Mesodermal cell (in vitro differentiated cells): ENCODE measurements around the gene PITPNB.

ENCODE experiments used
- H3K27ac ChIP-seq: 2 replicates; pipeline ENCODE4 v1.7.0; 2013; ENCODE audit warnings: mild to moderate bottlenecking, low read depth, low read length, moderate library complexity; ENCODE audit not compliant: severe bottlenecking
- H3K36me3 ChIP-seq: 2 replicates; pipeline ENCODE4 v1.7.1; 2013; ENCODE audit warnings: mild to moderate bottlenecking, low read length, moderate library complexity; ENCODE audit not compliant: control insufficient read depth, insufficient read depth
- H3K4me1 ChIP-seq: one replicate; pipeline ENCODE4 v1.7.1; 2013; ENCODE audit warnings: mild to moderate bottlenecking, low read length; ENCODE audit not compliant: insufficient read depth, control insufficient read depth, poor library complexity, severe bottlenecking
- H3K4me3 ChIP-seq: 2 replicates; pipeline ENCODE4 v1.7.0; 2013; ENCODE audit warnings: low read length, control low read depth, mild to moderate bottlenecking; ENCODE audit not compliant: insufficient read depth, poor library complexity, severe bottlenecking; ENCODE audit errors: extremely low read depth
- H3K9me3 ChIP-seq: 2 replicates; pipeline ENCODE4 v1.7.1; 2013; ENCODE audit warnings: mild to moderate bottlenecking, low read length, moderate library complexity; ENCODE audit not compliant: control insufficient read depth
- WGBS, 2 experiments: methylation state at CpG; one replicate each; pipeline ENCODE4 v1.1.5; 2013; ENCODE audit warnings: missing lambda C conversion rate in 2 of 2; ENCODE audit not compliant: insufficient coverage in 2 of 2; 5-methylcytosine and 5-hydroxymethylcytosine counted together

Gene PITPNB

DNA sequence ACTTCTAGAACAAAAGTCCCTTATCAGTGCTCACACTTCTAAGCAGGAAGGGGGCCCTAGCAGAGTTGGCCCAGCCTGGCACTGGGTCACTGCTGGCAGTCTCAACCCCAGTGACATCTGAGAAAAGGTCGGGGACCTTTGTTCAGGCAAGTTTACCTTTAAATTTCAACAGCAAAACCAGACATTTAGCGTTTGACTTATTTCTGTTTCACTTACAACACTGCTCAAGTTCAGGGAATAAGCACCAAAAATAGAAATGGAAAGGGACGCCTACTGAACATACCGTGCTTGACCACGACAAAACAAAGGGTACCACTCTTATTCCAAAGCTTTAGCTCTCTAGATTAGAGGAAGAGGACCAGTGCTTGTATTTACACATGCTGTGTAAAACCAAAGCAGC is 26.2 kb downstream of the PITPNB start:
- H3K27ac ChIP-seq = peak overlapping the region; percentile 36
- H3K9me3 ChIP-seq = no peaks in the 10 kb centered on the region
- no peak overlapping the region for H3K4me3 ChIP-seq
- H3K36me3 ChIP-seq = peaks cover 99% of the 10 kb centered on the region
- 80 to 100% methylated on average over 2 of the region's 5 CpGs for WGBS, 2 experiments
- H3K4me1 ChIP-seq = peaks cover 3% of the 10 kb centered on the region

DNA sequence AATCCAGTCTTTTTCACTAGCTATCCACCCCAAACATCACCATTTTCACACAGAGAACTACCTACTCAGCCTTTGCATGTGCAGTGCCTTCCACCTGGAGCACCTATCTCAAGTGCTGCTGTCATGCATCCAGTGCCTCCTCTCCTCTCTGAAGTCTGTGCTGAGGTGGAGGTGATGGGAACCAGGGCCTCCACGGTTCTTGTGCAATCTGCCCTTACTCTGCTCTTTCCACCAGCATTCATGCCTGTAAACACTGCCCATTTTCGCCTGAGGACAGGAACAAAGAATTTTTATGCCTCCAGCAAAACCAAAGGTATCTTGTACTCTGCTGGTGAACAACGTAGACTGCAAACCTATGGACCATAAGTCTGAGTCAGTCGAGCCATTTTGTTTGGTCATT is 27.0 kb downstream of the PITPNB start:
- Histone ChIP-seq H3K36me3 (peaks cover 99% of the 10 kb centered on the region), H3K27ac (no peak overlapping the region), H3K4me1 (peaks cover 11% of the 10 kb centered on the region), H3K4me3 (no peak overlapping the region), H3K9me3 (no peaks in the 10 kb centered on the region)
- WGBS, 2 experiments = 95 to 97% methylated on average over 4 of the region's 4 CpGs

DNA sequence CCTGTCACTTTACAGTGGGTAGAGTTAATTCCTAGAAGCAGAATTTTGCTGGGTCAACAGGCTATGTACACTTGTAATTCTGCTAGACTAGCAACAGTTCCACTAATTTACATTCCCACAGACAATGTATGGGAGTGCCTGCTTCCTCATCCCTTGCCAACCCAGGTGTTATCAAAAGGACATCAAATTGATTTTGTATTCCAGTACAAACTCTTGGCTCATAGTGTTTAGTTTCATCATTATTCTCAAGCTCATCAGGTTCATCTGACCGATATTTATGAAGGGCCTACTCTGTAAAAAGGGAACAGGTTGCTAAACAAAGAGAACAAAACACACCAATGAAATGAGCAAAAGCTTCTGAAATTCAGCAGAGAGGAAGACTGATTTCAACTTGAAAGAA is 30.7 kb downstream of the PITPNB start:
- Histone ChIP-seq H3K27ac (peak overlapping the region; percentile 30), H3K4me3 (no peak overlapping the region), H3K36me3 (peaks cover 91% of the 10 kb centered on the region), H3K4me1 (peaks cover 30% of the 10 kb centered on the region), H3K9me3 (no peaks in the 10 kb centered on the region)
- WGBS, 2 experiments = no CpG with 5 or more reads among the region's 1 CpG

DNA sequence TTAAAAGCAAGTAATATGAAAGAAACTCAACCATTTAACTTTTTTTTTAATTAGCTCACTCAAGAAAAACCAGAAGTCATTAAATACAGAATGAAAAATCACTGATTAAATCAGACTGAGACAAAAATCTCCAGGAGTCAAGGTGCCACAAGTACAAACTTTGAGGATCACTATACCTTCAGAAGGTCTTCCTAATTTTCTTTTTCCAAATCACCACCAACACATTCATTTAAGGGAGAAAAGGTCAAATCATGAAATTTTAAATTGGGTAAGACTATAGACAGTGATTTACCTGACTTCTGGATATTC is 32.3 kb downstream of the PITPNB start:
- H3K36me3 ChIP-seq = peaks cover 81% of the 10 kb centered on the region
- no peak overlapping the region for H3K4me3 ChIP-seq
- H3K9me3 ChIP-seq = no peaks in the 10 kb centered on the region
- H3K4me1 ChIP-seq = peaks cover 41% of the 10 kb centered on the region
- H3K27ac ChIP-seq = peak overlapping the region; percentile 86

DNA sequence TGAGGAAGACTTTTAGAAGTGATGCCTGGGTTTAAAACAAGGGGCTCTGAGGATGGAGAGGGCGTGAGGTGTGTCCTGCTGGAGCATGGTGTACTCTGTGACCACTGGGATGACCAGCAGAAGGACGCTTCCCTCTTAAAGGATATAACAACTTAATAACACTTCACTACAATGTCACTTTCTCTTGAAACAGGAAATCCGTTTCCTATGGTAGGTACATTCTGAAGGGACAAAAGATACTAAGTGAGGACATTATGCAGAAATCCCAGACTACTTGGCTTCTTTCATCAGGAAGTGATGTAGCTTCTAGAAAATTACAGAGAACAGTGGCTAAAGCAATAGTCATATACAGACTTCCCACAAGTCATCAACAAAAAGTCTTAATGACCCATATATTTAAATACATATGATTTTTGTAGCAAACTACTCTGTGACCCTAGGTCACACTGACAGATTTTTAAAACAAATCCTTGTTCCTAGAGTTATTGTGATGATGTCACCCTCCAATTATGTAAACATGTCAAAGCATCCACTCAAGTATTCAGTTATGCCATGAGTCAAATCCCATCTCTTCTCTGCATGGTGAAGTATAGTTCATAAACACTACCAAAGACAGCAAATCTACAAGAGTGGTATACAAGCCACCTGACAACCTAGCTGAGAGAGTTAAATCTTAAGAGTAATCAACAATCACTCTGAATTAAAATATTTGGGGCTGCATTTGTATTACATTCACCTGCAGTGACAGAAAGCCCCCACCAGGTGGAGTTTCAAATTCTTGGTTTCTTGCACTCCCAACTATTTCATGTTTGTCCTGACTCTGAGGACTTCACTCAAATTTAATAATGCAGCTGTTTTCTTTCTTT is 32.8 kb downstream of the PITPNB start:
- Histone ChIP-seq H3K27ac (peak overlapping the region; percentile 86), H3K4me1 (peaks cover 43% of the 10 kb centered on the region), H3K4me3 (no peak overlapping the region), H3K9me3 (no peaks in the 10 kb centered on the region), H3K36me3 (peaks cover 75% of the 10 kb centered on the region)
- no CpG with 5 or more reads among the region's 3 CpGs for WGBS, 2 experiments

DNA sequence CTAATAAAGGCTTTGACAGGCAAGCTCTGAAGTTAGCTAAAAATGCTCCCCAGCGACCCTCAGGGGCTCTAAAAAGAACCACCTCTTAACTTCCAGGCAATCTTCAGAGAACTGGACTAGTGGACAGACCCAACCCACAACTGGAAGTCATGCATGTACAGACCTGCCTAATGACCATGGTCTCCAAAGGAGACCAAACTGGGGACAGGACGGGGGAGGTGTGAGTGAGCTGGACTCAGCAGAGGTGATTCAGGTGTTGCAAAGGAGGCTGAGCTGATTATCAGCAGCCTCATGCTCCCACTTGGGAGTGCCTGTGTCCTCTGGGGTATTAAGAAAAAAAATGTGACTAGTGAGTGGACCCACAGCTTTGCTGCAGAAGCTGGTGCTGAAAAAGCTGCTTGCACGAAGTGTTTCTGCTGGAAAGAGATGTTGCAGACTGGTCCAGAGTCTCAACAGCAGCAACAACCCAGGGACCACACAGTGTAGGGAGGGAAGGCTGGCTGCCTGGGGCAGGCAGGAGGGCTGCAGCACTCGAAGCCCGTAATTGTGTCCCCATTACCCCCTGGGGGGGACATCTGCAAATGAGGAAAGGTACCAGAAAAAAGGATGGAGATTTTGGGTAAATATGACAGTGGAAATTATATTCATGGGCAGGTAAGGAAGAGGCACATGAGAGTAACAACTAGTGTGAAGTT is 35.3 kb downstream of the PITPNB start:
- Histone ChIP-seq H3K36me3 (peaks cover 51% of the 10 kb centered on the region), H3K27ac (peak overlapping the region; percentile 1), H3K4me3 (no peak overlapping the region), H3K4me1 (peaks cover 50% of the 10 kb centered on the region), H3K9me3 (no peaks in the 10 kb centered on the region)
- WGBS, 2 experiments = 76 to 79% methylated on average over 4 to 5 of the region's 5 CpGs

DNA sequence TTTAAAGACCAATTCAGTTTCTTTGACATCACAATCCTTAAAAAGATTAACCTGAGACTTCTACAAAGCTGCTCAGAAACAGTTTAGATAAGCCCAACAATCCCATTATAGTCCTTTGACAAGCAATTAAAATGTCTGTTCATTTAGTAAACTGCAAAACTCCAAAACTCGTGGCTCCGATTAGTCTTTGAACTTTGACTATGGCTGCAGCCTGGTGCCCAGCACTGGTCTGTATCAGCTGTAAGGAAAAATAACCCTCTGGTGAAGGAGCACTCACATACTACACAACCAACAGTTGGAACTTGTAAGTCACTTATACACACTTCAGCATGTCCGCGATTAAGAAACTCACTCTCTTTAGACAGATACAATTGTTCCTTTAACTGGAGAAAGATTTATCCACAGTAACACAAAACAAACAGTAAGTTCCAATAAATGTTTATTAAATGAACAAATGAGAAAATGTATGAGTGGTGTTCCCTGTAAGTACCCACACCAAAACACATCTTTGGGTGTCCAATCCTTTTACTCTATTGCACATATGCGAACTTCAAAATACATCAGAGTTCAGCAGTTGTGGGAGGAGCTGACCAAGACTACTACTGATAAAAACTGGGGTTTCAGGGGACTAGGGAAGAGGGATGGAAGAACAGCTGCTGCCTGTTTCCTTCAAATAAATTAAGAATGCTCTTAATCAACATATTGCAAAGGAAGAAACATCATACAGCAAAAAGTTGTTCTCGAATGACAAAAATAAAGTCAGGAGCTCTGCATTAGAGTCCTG is 36.4 kb downstream of the PITPNB start:
- 100% methylated on average over 2 of the region's 6 CpGs; no CpG with 5 or more reads in 1 of the 2 experiments for WGBS, 2 experiments
- Histone ChIP-seq H3K27ac (peak overlapping the region; percentile 30), H3K4me3 (no peak overlapping the region), H3K4me1 (peaks cover 46% of the 10 kb centered on the region), H3K36me3 (peaks cover 44% of the 10 kb centered on the region), H3K9me3 (no peaks in the 10 kb centered on the region)

DNA sequence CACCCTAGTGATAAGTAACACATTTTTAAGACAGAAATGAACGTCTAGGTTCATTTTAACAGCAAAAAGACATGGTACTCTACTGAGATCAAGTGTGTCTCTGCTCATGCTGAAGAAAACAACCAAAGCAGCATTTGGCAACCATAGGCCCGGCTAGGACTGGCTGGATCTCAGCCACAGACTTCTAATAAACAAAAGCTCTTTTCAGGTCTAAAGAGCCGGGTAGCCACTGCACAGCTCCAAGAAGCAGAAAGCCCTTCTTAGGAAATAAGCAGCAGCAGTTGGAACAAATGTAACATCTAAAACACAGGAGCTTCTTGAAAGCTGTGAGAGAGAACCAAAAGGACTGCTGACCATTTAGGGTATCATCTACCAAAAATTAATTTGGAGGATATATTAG is 37.6 kb downstream of the PITPNB start:
- Histone ChIP-seq H3K27ac (peak overlapping the region; percentile 52), H3K4me1 (peaks cover 34% of the 10 kb centered on the region), H3K36me3 (peaks cover 44% of the 10 kb centered on the region), H3K9me3 (no peaks in the 10 kb centered on the region), H3K4me3 (no peak overlapping the region)
- WGBS, 2 experiments = 73 to 82% methylated on average over 2 to 3 of the region's 3 CpGs

DNA sequence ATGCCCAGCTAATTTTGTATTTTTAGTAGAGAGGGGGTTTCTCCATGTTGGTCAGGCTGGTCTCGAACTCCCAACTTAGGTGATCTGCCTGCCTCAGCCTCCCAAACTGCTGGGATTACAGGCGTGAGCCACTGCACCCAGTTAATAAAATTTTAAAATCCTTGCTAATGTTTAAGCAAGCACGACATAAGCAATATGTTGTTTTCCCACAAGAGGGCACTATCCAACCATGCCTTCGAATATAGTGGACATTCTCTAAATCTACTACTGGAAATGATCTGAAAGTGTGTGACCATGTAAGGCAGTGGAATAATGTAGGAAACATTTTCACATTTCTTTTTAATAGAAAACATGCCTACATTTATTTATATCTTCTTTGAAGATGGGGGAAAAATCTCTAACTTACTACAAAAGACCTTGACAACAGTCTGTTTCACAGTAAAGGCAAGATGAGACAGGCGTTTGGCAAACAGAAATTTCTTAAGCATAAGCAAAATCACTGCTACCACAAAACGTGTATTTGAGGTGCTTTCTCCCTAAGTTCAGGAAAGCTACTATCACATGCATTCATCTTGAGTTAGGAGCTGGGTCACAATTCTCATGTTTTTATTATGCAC is 38.2 kb downstream of the PITPNB start:
- 57 to 68% methylated on average over 2 to 4 of the region's 6 CpGs for WGBS, 2 experiments
- Histone ChIP-seq H3K9me3 (no peaks in the 10 kb centered on the region), H3K27ac (peak overlapping the region; percentile 52), H3K4me3 (no peak overlapping the region), H3K36me3 (peaks cover 39% of the 10 kb centered on the region), H3K4me1 (peaks cover 29% of the 10 kb centered on the region)

DNA sequence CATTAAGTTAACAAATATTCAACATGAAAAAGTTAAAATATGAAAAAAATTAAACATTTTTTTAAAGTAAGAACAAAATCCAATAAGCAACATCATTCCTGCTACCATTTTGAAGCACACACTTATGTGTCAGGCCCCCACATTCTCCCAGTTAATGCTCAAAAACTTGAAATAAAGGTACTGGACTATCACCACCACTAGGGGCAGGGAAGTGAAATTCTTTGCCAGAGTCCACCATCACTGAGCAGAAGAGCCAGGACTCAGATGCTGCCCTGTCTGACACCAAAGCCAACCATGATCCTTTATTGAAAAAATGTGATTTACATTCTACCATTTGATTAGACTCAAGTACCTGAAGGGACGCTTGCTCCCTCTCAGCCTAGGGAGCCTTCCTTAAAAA is 39.1 kb downstream of the PITPNB start:
- Histone ChIP-seq H3K4me1 (peaks cover 25% of the 10 kb centered on the region), H3K27ac (no peak overlapping the region), H3K36me3 (peaks cover 34% of the 10 kb centered on the region), H3K9me3 (no peaks in the 10 kb centered on the region), H3K4me3 (no peak overlapping the region)
- WGBS, 2 experiments = 71% methylated on average over 1 of the region's 1 CpG; no CpG with 5 or more reads in 1 of the 2 experiments
